ENCODE data around the gene ACOX1.

The ACOX1 gene

GRCh38 chr17:75931062-75931461 is 47.9 kb downstream of the ACOX1 start:
- TF ChIP-seq, protein P1, sequence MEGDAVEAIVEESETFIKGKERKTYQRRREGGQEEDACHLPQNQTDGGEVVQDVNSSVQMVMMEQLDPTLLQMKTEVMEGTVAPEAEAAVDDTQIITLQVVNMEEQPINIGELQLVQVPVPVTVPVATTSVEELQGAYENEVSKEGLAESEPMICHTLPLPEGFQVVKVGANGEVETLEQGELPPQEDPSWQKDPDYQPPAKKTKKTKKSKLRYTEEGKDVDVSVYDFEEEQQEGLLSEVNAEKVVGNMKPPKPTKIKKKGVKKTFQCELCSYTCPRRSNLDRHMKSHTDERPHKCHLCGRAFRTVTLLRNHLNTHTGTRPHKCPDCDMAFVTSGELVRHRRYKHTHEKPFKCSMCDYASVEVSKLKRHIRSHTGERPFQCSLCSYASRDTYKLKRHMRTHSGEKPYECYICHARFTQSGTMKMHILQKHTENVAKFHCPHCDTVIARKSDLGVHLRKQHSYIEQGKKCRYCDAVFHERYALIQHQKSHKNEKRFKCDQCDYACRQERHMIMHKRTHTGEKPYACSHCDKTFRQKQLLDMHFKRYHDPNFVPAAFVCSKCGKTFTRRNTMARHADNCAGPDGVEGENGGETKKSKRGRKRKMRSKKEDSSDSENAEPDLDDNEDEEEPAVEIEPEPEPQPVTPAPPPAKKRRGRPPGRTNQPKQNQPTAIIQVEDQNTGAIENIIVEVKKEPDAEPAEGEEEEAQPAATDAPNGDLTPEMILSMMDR (IDR thresholded peaks at IDR 0.05): no peak

- TF ChIP-seq, protein P1 (IDR thresholded peaks at IDR 0.05): peak; percentile 30
Measured at GRCh38 chr17:75927286-75927922, 51.6 kb downstream of the ACOX1 start.

GRCh38 chr17:75926456-75926855 is 52.5 kb downstream of the ACOX1 start:
- TF ChIP-seq, protein P1 (IDR thresholded peaks at IDR 0.05): no peak

GRCh38 chr17:75925912-75926311 is 53.1 kb downstream of the ACOX1 start:
- TF ChIP-seq, protein P1 (IDR thresholded peaks at IDR 0.05): no peak

DNA sequence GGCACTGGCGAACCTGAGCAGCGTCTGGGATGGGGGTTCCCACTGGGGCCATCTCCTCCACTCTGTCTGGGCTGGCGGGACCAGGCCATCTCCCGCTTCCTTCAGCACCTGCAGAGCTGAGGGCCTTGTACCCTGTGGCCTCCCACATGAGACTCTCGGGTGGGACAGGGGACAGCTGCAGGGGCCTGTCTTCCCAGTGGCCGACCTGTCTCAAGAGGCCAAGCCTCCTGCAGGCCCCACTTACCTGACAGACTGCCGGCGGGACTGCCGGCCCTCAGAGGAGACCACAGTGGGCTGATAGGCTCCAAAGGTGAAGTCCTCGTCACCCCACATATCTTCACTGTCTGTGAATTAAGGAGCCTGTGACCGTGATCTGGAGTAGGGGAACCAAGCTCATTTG is 53.9 kb downstream of the ACOX1 start:
- TF ChIP-seq, protein P1 (IDR thresholded peaks at IDR 0.05): no peak

DNA sequence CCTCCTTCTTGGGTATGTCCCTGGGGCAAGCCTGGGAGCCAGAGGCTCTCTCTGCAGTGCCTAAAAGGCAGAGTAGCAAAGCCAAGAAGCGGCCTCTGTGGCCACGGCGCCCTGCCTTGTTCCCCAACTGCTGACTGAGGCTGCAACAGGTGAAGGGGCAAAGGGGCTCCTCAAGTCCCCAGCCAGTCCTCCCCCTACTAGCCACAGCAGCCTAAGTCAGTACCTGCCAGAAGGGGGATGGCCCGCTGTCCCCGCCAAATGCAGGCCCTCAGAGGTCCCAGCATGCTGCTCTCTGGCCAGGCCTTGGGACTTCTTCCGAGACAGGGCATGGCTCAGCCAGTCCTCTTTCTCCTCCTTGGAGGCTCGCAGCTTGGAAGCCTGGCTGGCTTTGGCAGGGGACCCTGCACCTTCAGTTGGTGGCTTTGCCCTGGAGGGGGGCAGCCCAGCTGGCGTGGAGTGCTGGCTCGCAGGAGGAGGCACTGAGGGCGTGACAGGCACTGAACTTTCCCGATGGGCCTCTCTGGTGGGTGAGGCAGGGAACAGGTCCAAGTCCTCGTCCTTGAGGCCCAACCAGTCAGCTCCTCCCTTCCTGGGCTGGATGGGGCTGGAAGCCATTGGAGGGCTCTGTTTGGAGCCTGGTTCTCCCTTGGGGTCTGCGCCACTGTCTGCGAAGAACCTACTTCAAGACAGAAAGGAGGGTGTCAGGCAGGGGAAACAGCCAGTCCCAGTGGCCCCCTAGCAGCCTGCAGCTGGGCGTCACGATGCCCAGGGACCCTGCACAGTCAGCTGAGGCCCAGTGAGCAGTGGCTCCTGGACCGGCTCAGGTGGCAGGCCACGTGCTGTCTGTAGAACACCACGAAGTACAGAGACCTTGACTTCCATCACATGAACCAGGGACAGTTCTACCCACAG is 55.7 kb downstream of the ACOX1 start:
- TF ChIP-seq, protein P1 (IDR thresholded peaks at IDR 0.05): no peak

GRCh38 chr17:75922173-75922961 is 56.6 kb downstream of the ACOX1 start:
- TF ChIP-seq, protein P1 (IDR thresholded peaks at IDR 0.05): no peak

Data from LNCAP (cell line).